HG03439 (cell line): ENCODE data around the gene RBM4B.

Experiments used
- ATAC-seq: cut with Tn5 transposase; IDR thresholded peaks from one replicate; pipeline ENCODE4 v1.9.1; 2021; ENCODE audit warnings: mild to moderate bottlenecking, moderate library complexity; ENCODE audit not compliant: unreplicated experiment

Gene RBM4B

GRCh38 chr11:66707486-66707885 is 29.8 kb upstream of the RBM4B start:
- ATAC-seq: no peak

DNA sequence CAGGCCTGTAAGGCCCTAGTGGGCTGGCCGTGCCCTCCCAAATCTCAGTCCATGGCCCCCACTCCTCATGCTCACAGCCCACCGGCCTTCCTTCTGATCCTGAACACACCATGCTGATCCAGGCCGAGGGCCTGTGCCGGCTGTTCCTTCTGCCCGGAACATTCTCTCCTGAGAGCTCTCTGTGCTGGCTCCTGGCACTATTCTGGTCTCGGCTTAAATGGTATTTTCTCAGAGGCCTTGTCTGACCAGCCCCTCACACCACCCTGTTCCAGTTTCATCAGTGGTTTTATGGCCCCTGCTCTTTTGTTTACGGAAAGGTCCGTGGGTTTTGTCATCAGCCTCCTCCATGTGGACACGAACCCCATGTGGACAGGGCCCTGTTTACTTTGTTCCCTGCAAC is 29.3 kb upstream of the RBM4B start:
- no peak for ATAC-seq

- ATAC-seq: no peak
Observed at GRCh38 chr11:66705587-66706335, 28.1 kb upstream of the RBM4B start.

- no peak for ATAC-seq
Observed at GRCh38 chr11:66704659-66705360, 27.1 kb upstream of the RBM4B start.

DNA sequence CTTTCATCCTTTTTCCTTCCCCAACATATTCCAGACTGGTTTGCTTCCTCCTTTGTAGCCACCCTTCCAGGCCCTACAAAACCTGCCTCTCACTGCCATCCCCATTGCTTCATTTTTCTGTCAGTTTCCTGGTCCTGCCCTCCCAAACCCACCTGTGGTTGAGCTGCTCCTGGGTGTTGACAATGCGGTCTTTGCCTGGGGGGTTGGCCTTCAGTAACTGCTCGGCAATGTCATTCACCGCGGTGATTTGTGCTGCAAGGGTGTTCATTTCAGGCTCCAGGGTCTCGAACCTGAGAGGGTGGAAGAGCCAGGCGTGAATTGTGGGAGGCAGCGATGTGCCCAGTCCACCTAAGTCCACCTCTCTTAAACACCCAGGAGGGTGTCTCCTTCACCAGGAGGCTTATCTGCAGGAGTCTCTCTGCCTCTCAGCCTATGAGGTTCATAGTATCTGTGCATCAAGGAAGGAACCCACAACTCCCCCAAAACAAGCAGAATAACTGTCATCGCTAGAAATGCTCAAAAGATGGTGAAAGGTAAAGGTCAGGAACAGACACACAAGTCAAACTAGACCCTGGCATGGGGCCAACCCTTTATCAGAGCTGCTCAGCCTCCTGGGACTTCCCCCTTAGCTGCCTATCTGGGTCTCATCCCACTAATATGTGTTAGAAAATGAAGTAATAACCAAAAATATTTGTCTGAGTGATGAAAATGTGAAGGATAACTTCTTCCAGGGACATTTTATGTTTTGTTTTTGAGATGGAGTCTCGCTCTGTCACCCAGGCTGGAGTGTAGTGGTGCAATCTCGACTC is 23.9 kb upstream of the RBM4B start:
- ATAC-seq: no peak

- ATAC-seq: no peak
Observed at GRCh38 chr11:66700742-66701141, 23.1 kb upstream of the RBM4B start.

GRCh38 chr11:66700337-66700736 is 22.6 kb upstream of the RBM4B start:
- ATAC-seq: no peak

GRCh38 chr11:66698491-66698890 is 20.8 kb upstream of the RBM4B start:
- no peak for ATAC-seq

- no peak for ATAC-seq
Observed at GRCh38 chr11:66697988-66698387, 20.3 kb upstream of the RBM4B start.

DNA sequence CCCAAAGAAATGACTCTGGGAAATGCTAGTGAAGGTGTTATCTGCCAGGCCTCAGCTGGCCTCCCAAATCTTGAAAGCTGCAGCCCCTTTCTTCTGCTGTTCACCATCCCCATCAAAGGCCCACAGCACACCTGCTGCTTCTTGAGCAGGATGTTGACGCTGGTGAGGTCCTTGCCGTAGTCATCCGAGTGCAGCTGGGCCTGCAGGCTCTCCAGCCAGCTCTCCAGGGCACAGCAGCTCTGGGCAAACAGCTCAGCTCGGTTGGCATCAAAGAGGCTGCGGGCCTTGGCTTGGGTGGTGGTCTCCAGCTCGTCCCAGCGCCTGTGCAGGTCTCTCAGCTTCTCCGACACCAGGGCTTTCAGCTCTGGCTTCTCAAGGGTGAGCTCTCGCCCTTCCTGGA is 18.5 kb upstream of the RBM4B start:
- no peak for ATAC-seq

GRCh38 chr11:66694732-66695207 is 17.1 kb upstream of the RBM4B start:
- no peak for ATAC-seq

DNA sequence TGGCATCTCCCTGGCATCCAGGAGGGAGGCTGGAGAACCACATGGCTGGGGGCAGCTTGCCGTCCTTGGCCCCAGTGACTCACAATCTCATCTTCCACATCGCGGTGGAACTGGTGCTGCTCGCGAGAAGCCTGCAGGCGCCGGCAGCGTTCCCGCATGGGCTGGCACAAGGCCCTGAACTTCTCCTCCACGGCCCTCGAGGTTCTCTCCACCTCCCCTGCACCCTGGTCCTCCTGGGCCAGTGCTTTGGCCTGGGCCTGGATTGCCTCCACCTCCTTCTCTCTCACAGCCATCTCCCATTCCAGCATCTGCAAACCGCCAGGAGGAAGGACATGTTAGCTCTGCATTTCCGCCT is 16.3 kb upstream of the RBM4B start:
- no peak for ATAC-seq

DNA sequence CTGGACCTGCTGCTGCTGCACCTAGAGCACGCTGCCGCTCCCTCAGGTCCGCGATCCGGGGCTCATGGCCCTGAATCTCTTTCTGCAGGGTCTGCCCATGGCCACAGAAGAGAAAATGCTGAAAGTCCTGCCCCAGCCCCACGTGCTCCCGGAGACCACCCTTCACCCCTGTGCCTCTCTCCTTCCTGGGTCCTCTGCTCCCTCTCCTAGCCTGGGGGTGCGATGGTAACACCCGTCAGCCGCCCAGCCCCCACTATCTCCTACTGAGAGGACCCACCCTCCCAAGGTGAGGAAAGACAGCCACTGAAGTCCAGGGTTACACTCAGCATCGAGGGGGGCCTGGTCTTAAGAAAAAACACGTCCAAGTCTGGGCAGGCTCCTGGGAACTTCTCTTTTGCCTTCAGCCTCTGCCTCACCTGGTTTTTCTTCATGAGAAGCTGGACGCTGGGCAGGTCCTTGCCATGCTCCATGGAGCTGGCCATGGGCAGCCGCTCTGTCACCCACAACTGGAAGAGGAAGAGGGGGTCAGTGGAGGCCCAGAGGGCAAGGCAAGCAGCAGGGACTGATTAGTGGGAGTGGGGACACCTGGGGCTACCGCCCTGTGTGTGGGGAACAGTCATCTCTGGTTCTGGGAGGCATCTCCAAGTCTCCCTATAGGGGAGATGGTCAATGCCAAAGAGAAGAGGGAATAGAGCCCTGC is 15.8 kb upstream of the RBM4B start:
- no peak for ATAC-seq

DNA sequence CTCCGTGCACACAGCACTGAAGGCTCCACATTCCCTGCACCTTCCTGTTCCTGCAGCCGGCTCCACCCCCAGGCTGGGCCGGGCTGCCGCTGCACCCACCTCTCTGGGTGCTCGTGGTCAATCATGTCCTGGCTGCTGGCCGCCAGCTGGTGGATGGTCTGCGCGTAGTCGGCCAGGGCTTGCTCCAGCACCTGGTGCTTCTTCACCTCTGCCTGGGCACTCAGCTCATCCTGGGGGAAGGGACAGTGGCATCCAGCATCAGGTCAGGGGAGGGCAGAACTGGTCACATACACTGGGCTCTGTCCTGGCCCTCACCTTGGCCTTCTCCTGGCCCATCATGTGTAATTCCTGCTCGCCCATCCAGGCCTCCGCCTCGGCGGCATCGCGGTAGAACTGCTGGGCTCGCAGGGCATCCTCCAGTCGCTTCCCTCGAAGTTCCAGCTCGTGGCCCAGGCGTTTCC is 15.2 kb upstream of the RBM4B start:
- no peak for ATAC-seq

GRCh38 chr11:66692446-66692845 is 14.8 kb upstream of the RBM4B start:
- ATAC-seq: no peak

DNA sequence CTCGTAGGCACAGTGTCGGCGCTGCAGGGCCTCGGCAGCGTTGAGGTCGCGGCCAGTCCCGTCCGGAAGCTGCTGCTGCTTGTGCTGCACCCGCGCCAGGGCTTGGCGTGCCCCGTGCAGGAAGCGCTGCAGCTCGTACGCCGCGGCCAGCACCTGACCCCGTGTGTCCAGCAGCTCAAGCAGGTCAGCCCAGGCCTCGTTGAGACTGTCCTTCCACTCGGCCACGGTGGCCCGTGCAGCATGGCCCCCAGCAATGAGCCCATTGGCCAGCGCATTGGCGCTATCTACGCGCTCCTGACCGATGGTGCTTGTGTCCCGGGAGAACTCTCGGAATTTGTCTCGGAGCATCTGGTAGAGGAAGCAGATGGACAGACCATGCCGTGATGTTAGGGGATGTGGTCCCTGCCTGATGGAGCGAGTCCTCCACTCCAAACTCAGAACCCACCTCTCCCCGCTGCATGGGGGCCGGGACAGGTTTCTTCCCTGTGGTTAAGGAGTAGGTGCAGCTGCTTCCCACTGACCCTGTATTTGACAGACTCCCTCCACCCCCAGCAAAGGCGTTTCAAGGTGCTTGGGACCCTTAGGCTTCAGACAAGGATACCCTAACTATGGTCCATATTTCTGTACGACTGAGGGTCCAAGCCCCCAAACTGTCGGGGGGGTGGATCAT is 13.8 kb upstream of the RBM4B start:
- ATAC-seq: no peak

DNA sequence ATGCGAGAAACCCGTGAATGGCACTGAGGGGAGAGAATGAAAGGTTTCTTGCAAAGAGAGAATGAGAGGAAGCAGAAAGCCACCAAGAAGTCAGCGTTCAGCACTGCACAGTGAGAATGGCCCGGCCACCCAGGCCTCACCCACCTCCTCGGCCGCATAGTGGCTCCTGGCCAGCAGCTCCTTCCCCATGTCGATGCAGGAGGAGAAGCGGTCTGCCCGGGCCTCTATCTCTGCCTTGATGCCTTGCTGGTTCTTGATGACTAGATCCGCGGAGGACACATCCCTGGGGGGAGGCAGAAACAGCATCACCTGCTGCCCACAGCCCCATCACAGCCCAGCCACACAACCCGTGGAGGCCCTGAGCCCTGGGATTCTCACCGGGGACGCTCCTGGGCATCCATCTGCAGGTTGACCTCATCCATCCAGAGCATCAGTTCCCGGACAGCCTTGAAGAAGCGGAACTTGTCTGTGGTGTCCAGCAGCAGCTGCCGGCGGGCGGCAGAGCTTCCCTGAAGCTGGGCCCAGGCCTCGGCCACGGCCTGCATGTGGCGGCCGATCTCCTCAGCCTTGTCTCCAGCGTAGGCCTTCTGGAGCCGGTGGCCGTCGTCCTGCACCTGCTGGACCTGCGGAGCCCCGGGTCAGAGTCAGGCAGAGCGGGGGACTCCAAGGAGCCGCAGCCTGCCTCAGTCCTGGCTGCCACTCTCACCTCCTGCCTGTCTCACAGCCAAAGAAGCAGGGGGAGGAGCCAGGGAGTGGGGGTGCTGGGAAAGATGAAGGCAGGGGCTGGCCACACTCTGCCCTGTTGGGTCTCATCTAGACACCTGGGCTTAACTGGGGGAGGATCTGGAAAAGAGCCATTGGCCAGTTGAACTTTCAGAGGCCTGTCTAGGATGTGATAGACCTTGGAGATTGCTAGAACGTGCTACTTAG is 12.2 kb upstream of the RBM4B start:
- no peak for ATAC-seq

- no peak for ATAC-seq
Observed at GRCh38 chr11:66688561-66689534, 11.2 kb upstream of the RBM4B start.
